Measurements from ENCODE around the gene HYOU1.
A peak's percentile ranks its signal among the peaks of the same experiment; 100 is the strongest.
"Not testable (repeated sequence)": the region's sequence is repeated elsewhere in the genome, so short reads cannot be mapped to it uniquely, and the experiment has no call there.

HYOU1 gene

GRCh38 chr11:119087123-119087522 lies 30.1 kb upstream of the HYOU1 start:
- DNase-seq: no peak

- no peak for DNase-seq
Observed at GRCh38 chr11:119085437-119085847, 28.4 kb upstream of the HYOU1 start.

- peak; percentile 94 for DNase-seq
Observed at GRCh38 chr11:119084663-119085436, 27.8 kb upstream of the HYOU1 start, which contains the start of gene HMBS. HMBS (plus strand) TSS chr11:119084881; CDS start chr11:119085034, 153 bp downstream.

GRCh38 chr11:119081682-119082260 lies 24.8 kb upstream of the HYOU1 start:
- no peak for DNase-seq

GRCh38 chr11:119078675-119079420 lies 21.8 kb upstream of the HYOU1 start:
- no peak for DNase-seq

GRCh38 chr11:119077839-119078238 lies 20.8 kb upstream of the HYOU1 start:
- no peak for DNase-seq

GRCh38 chr11:119067371-119068222 lies 10.6 kb upstream of the HYOU1 start, which contains the start of gene VPS11:
VPS11 (plus strand) TSS chr11:119067818; CDS start chr11:119067824, 6 bp downstream.
- peak; percentile 97 for DNase-seq

GRCh38 chr11:119065369-119065768 lies 8.4 kb upstream of the HYOU1 start:
- peak; percentile 28 for DNase-seq

GRCh38 chr11:119062779-119063178 lies 5.8 kb upstream of the HYOU1 start:
- peak; percentile 71 for DNase-seq

GRCh38 chr11:119061256-119061655 lies 4.3 kb upstream of the HYOU1 start:
- no peak for DNase-seq

GRCh38 chr11:119059128-119059527 lies 2.1 kb upstream of the HYOU1 start:
- DNase-seq: not testable (repeated sequence)

GRCh38 chr11:119056421-119056999 lies 495 bp downstream of the HYOU1 start:
- no peak for DNase-seq

- peak; percentile 44 for DNase-seq
Observed at GRCh38 chr11:119055901-119056300, 1.1 kb downstream of the HYOU1 start.

- DNase-seq: no peak
Observed at GRCh38 chr11:119054418-119054817, 2.6 kb downstream of the HYOU1 start.

GRCh38 chr11:119052163-119052814 lies 4.7 kb downstream of the HYOU1 start:
- DNase-seq: no peak

- DNase-seq: no peak
Observed at GRCh38 chr11:119051440-119052162, 5.4 kb downstream of the HYOU1 start.

- no peak for DNase-seq
Observed at GRCh38 chr11:119049081-119049480, 7.9 kb downstream of the HYOU1 start.

- no peak for DNase-seq
Observed at GRCh38 chr11:119048644-119049043, 8.4 kb downstream of the HYOU1 start.

GRCh38 chr11:119047205-119047604 lies 9.8 kb downstream of the HYOU1 start:
- no peak for DNase-seq

GRCh38 chr11:119046489-119046888 lies 10.5 kb downstream of the HYOU1 start:
- DNase-seq: no peak

GRCh38 chr11:119044708-119045107 lies 12.3 kb downstream of the HYOU1 start:
- no peak for DNase-seq
